Measurements from ENCODE around the gene SLC7A14. TPM values are rescaled to one million over a fixed set of nuclear protein-coding genes. Genes with fewer than 3 reads are reported as not detected.

The SLC7A14 gene
- total RNA-seq, 1 experiment from 2014 or later: not detected

GRCh38 chr3:170429050-170429449, 156.8 kb downstream of the SLC7A14 start:
- H3K4me1 Mint-ChIP-seq (ENCODE audit: low read depth, unreplicated experiment): peaks cover 26% of the 10 kb centered on the region
- no peak for DNase-seq
- CTCF ChIA-PET: interaction anchor here (1.1 kb wide), 1 partner anchor 9 kb away, joined by 3 read pairs; no protein-coding TSS in a partner anchor
- H3K36me3 Mint-ChIP-seq (ENCODE audit: insufficient read depth, unreplicated experiment): no peaks in the 10 kb centered on the region
- BruUV-seq (replicated peaks): no TSS peak
- no peaks in the 10 kb centered on the region for H3K27me3 Mint-ChIP-seq (ENCODE audit: unreplicated experiment)
- no peaks in the 10 kb centered on the region for H3K9me3 Mint-ChIP-seq (ENCODE audit: low read depth, unreplicated experiment)
- no peak overlapping the region for H3K27ac Mint-ChIP-seq (ENCODE audit: unreplicated experiment)
- no peak overlapping the region for H3K4me3 Mint-ChIP-seq (ENCODE audit: low read depth, unreplicated experiment)
- no peak for TF ChIP-seq CTCF (IDR thresholded peaks at IDR 0.05; ENCODE audit: unreplicated experiment)
- intact Hi-C loops (cut with micrococcal nuclease; ENCODE audit: unreplicated experiment): no loop called here

GRCh38 chr3:170428095-170428494, 157.8 kb downstream of the SLC7A14 start:
- CTCF ChIA-PET: interaction anchor here (0.7 to 1.1 kb wide), 3 partner anchors 9 to 48 kb away, joined by 3 to 8 read pairs (median 3); partner anchors contain the start of gene CLDN11
- H3K27me3 Mint-ChIP-seq (ENCODE audit: unreplicated experiment): no peaks in the 10 kb centered on the region

GRCh38 chr3:170426240-170426797, 159.6 kb downstream of the SLC7A14 start:
- TF ChIP-seq CTCF (IDR thresholded peaks at IDR 0.05; ENCODE audit: unreplicated experiment): no peak
- H3K4me3 Mint-ChIP-seq (ENCODE audit: low read depth, unreplicated experiment): no peak overlapping the region
- intact Hi-C loops (cut with micrococcal nuclease; ENCODE audit: unreplicated experiment): no loop called here
- H3K9me3 Mint-ChIP-seq (ENCODE audit: low read depth, unreplicated experiment): no peaks in the 10 kb centered on the region
- no peak overlapping the region for H3K27ac Mint-ChIP-seq (ENCODE audit: unreplicated experiment)
- H3K4me1 Mint-ChIP-seq (ENCODE audit: low read depth, unreplicated experiment): peaks cover 26% of the 10 kb centered on the region
- DNase-seq: no peak
- no peaks in the 10 kb centered on the region for H3K36me3 Mint-ChIP-seq (ENCODE audit: insufficient read depth, unreplicated experiment)
- H3K27me3 Mint-ChIP-seq (ENCODE audit: unreplicated experiment): no peaks in the 10 kb centered on the region
- CTCF ChIA-PET: no interaction called here
- BruUV-seq (replicated peaks): no TSS peak

More at GRCh38 chr3:170428095-170428494, 157.8 kb downstream of the SLC7A14 start:
- H3K36me3 Mint-ChIP-seq (ENCODE audit: insufficient read depth, unreplicated experiment): no peaks in the 10 kb centered on the region
- peaks cover 26% of the 10 kb centered on the region for H3K4me1 Mint-ChIP-seq (ENCODE audit: low read depth, unreplicated experiment)
- no peak overlapping the region for H3K4me3 Mint-ChIP-seq (ENCODE audit: low read depth, unreplicated experiment)
- intact Hi-C loops (cut with micrococcal nuclease; ENCODE audit: unreplicated experiment): no loop called here
- no peak for DNase-seq
- no peak overlapping the region for H3K27ac Mint-ChIP-seq (ENCODE audit: unreplicated experiment)
- no peaks in the 10 kb centered on the region for H3K9me3 Mint-ChIP-seq (ENCODE audit: low read depth, unreplicated experiment)
- BruUV-seq (replicated peaks): no TSS peak
- TF ChIP-seq CTCF (IDR thresholded peaks at IDR 0.05; ENCODE audit: unreplicated experiment): no peak

GRCh38 chr3:170425491-170426239, 160.2 kb downstream of the SLC7A14 start:
- no peaks in the 10 kb centered on the region for H3K9me3 Mint-ChIP-seq (ENCODE audit: low read depth, unreplicated experiment)
- no TSS peak for BruUV-seq (replicated peaks)
- TF ChIP-seq CTCF (IDR thresholded peaks at IDR 0.05; ENCODE audit: unreplicated experiment): no peak
- CTCF ChIA-PET: no interaction called here
- no peak overlapping the region for H3K4me3 Mint-ChIP-seq (ENCODE audit: low read depth, unreplicated experiment)
- intact Hi-C loops (cut with micrococcal nuclease; ENCODE audit: unreplicated experiment): no loop called here
- no peaks in the 10 kb centered on the region for H3K36me3 Mint-ChIP-seq (ENCODE audit: insufficient read depth, unreplicated experiment)
- no peaks in the 10 kb centered on the region for H3K27me3 Mint-ChIP-seq (ENCODE audit: unreplicated experiment)
- peaks cover 26% of the 10 kb centered on the region for H3K4me1 Mint-ChIP-seq (ENCODE audit: low read depth, unreplicated experiment)
- no peak overlapping the region for H3K27ac Mint-ChIP-seq (ENCODE audit: unreplicated experiment)
- DNase-seq: no peak
